Embryonic facial prominence (tissue), 1 donor: ENCODE data around the gene MYOF.
"Not testable (repeated sequence)": the region's sequence is repeated elsewhere in the genome, so short reads cannot be mapped to it uniquely, and the experiment has no call there.

ENCODE experiments used
- DNase-seq: peaks from one replicate; pipeline ENCODE4 v3.0.0-alpha.2; 2016; ENCODE audit errors: extremely low spot score

Gene MYOF

DNA sequence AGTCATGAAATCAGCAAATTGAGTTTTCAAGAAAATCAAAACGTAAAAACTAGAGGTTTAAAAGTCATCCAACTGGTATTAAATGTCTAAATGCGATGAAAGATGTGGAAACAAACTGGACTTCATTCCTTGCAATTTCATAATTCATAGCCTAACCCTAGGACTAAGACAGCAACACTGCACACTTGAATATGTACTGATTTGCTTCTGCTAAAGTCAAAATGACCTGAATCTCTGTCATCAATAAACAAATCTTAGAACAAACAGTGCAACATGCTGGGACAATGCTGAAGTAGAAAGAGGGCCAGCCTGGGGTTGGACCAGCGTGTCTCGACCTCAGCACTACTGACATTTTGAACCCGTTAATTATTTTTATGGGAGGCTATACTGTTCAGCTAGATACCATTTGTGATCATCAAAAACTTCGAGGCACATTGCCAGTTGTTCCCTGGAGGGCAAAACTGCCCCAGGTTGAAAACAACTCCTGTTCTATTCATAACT lies 47.1 kb downstream of the MYOF start:
- DNase-seq, result no peak

- DNase-seq, result no peak
Observed at GRCh38 chr10:93431361-93431760, 50.8 kb downstream of the MYOF start.

- no peak for DNase-seq
Observed at GRCh38 chr10:93425861-93426260, 56.3 kb downstream of the MYOF start.

DNA sequence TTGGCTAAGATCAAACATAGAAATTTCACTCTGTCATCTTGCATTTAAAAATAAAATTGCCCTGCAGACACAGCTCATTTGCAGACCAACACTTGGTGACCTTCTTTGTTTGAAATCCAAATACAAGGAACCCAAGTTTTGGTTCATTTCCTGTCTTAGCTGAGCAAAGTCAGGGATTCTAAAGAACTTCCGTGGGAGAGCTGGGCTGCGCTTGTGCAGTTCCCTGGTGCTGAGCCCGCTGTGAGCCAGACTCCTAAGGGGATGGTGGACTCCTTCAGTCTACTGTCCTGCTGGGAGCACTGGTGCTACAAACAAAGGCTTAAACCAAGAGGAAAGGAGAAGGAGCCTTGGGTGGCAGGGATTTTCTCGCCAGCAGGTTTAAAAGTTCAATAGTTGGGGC lies 60.0 kb downstream of the MYOF start:
- no peak for DNase-seq

- DNase-seq, result no peak
Observed at GRCh38 chr10:93420944-93421825, 60.9 kb downstream of the MYOF start.

DNA sequence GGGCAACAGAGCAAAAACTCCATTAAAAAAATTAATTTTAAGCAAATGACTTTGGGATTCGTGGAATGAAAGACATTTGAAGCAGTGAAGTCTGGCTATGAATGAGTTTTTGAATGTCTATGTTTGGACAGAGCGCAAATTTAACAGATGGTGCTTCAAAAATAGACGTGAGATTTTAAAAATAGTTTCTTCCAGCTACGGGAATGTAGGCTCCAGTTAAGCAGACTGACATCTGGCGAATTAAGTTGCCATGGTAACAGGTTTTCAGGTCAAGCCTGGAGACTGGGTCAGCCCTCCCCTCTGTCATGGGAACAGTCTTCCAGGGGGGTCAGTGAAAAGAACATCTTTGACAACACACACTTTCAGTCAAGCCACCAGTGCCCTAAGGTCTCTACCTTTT lies 62.0 kb downstream of the MYOF start:
- DNase-seq, result no peak

DNA sequence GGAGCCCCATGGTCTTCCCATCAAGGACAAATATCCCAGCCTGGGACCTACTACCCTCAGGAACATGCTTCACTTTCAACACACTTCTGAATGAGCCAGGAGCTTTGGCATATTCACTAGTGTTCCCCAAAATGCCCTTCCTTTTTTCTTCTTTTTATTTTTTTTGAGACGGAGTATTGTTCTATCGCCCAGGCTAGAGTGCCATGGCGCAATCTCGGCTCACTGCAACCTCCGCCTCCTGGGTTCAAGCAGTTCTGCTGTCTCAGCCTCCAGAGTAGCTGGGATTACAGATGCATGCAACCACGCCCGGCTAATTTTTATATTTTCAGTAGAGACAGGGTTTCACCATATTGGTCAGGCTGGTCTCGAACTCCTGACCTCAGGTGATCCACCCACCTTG lies 63.1 kb downstream of the MYOF start:
- DNase-seq, result not testable (repeated sequence)

GRCh38 chr10:93417921-93418320 lies 64.2 kb downstream of the MYOF start:
- DNase-seq, result no peak

DNA sequence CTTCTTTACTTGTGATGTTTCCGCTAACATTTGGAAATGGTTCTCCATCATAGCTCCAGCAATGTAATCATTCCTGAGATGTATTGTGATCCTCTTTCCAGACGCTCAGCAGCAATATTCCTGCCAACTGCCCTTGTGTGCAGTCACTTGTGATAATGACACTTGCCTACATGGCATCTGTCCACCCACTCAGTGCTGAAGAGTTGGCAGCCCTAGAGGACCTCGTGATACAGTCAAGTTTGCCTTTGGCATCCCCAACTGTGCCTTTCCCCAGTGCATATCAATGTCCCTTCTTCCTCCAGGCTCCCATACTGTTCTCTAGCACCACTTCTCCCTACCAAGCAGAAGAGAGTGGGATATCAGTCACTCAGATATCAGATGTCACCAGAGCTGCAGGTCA lies 64.9 kb downstream of the MYOF start:
- no peak for DNase-seq

DNA sequence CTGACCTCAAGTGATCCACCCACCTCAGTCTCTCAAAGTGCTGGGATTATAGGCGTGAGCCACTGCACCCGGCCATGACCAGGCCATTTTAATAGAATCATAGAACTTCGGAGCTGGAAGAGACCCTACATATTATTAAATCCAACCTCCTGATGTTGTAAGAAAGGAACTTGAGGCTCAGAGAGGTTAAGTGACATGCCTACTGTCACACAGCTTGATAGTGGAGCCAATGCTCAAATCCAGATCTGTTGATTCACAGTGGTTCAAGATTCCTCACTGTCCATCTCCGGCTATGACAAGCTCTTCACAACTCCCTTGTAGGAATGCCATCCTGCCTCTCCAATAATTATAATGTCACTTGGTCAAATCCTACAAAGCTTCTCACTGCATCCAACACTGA lies 65.3 kb downstream of the MYOF start:
- no peak for DNase-seq

- DNase-seq, result no peak
Observed at GRCh38 chr10:93415693-93416092, 66.4 kb downstream of the MYOF start.

DNA sequence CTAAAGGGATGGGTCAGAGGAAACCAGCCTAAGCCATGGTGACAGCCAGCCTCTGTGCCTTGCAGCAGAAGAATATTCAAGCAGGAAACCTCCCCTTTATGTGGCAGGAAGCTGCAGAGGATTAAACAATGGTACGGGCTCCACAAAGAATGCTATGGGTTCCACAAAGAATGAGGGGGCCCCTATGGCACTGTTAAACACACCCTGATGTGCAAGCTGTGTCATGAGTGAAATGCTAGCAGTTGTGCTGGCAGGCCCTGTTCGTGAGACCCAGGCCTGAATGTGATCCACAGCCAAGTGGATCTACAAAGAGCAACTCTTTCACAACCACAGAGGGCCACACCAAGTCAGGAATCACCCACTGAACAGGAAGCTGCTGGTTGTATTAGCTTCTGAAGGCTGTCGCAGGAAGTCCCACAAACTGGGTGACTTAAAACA lies 68.9 kb downstream of the MYOF start:
- no peak for DNase-seq

DNA sequence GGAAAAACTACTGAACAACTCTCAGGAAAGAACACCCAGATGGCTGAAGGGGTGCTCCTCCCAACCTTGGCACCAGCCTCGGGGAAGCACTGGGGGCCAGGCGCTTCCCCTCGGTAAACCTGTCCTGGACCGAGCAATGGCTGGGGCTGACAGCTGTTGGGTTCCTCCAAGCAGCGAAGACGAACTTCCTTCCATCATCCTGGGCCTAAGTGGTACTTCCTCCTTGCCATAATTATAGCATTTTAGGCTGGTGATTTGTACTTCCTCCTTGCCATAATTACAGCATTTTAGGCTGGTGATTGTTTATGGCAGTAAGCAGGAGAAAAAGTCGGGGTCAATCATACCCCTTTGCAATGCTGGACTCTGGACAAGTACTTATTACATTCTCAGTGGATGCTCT lies 69.3 kb downstream of the MYOF start:
- DNase-seq, result no peak

DNA sequence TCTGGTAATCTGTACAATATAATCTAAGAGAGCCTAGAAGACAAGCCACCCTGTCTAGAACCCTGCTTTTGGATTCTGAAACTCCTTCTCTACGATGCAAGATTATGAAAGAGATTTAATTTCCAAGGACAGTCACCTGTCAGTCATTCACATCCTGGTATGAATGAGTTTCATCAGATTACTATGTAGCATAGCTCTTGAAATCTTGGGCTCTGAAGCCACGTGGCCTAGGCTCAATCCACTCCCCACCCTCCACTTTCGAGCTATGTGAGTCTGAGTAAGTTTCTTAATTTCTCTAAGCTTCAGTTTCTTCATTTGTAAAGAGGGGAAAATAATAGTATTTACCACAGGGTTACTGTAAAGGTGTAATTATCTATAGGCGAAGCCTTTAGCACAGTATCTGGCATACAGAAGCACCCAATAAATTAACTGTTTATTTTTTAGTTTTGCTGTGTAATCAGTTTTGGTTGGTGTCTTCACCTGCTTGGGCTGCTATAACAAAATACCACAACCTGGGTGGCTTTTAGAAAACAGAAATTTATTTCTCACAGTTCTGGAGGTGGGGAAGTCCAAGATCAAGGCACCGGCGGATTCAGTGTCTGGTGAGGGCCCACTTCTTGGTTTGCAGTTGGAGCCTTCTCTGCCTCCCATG lies 71.3 kb downstream of the MYOF start:
- DNase-seq, result no peak

GRCh38 chr10:93408783-93409182 lies 73.4 kb downstream of the MYOF start:
- no peak for DNase-seq

DNA sequence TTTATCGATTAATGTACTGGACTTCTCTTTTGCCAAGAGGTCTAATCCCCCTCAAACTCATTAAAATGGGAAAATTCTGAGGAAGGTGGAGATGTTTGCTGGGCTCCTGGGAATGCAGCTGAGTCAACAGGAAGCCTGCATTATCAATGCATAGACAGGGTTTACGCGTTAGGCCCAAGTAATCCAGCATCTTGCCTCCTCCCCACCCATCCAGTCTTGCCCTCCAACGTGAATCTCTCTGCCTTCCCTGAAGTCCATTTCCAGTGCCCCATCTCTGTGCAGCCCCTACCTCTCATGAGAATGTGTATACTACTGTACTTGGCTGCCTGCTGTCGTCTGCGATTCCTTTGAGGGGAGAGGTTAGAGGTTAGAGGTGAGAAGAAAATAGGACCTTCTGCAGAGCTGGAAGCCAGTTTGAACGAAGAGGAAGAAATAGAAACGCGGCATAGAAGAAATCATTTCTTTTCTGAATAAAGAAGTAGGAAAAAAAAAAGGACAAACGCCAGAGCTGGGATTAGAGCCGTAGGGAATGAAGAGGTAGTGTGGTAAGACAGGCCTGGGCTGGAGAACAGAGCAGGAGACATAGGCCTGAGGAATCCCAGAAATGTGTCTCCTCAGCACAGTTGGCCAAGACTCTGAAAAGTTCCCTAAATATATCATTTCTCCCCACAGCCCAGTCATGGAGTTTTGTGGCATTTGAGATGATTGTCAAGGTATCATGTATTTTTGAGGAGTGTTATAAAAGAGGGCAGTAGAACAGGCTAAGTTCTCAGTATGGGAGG lies 75.6 kb downstream of the MYOF start:
- DNase-seq, result no peak

DNA sequence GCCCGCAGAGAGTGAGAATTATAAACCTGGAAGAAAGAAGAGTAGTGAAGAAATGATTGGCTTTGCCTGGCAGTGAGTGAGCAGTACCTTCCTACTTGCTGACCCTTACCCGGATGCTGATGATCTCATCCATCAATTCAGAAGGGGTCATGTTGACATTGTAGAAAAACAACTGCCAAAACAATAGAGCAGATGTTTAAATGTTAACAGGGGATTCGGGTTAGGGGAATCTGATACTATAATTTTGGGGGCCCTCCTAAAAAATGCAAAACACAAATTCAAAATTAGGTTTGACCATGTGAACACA lies 78.1 kb downstream of the MYOF start:
- no peak for DNase-seq

DNA sequence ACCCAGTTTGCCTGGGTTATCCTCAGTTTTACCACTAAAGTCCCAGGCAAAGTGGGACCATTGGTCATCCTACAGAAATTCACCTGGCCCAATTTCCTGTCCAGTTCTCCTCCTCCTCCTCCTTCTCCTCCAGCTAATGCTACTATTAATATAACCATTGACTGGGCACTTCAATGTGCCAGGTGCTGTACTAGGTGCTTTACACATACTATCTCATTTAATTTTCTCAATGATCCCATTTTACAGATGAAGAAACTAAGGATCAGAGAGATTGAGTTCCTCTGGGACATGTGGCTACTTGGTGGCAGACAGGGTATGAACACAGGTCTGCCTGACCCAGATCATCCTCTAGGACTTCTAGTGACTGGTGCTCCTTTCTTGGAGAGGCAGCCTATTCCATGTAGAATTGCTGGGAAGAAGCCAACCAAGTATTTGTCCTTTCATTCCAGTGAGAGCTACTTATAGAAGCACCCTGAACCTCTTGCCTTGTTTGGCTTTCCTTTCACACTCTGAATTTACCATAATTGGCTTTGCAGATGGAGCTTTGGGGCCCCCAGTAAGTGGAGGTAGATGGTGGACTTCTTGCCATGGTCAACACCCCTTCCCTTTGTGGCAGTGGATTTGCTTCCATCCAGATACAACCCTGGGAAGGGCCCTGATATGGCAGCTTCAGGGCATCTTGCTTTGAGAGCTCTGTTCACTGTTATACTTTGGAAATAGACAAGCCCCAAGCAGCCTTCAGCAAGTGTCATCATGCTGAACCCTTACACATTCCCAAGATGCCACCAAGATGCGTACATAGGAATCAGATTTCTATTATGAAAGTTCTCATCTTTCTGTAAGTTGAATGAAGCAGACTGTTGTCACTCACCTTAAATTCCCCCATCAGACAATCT lies 78.7 kb downstream of the MYOF start:
- DNase-seq, result no peak

- DNase-seq, result no peak
Observed at GRCh38 chr10:93402192-93402591, 79.9 kb downstream of the MYOF start.

GRCh38 chr10:93398528-93398927 lies 83.6 kb downstream of the MYOF start:
- no peak for DNase-seq

DNA sequence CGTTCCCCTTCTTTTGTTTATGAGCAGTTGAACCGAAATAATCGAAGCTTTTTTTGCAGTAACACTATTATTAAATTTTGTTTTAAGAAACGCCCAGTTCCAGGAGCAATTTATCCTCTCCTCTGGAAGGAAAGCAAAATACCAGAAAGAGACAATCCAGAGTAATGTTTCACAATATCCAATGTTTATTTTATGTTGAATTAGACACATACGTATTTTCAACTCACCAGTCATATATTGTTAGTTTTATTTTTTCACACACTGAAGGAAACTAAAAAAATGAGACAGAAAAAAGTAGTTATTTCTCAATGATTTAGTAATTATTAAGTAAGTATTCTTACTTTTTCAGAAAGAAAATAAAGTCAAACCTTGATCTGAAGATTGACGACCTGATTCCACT lies 85.1 kb downstream of the MYOF start:
- DNase-seq, result no peak

GRCh38 chr10:93393211-93393610 lies 88.9 kb downstream of the MYOF start:
- DNase-seq, result no peak
